Thoracic aorta (tissue), 2 donors: Measurements from ENCODE around the gene PPL. TPM values are rescaled to one million over a fixed set of nuclear protein-coding genes. Genes with fewer than 3 reads are reported as not detected.
"Not testable (repeated sequence)": the region's sequence is repeated elsewhere in the genome, so short reads cannot be mapped to it uniquely, and the experiment has no call there.

Experiments
- ATAC-seq: fragments of 150-250 bp; one replicate; pipeline ENCODE4 v1.8.0; 2017; ENCODE audit warnings: low read depth; ENCODE audit not compliant: insufficient number of reproducible peaks, low FRiP score
- DNase-seq: peaks from one replicate; pipeline ENCODE4 v3.0.0-alpha.2; 2020; ENCODE audit warnings: low spot score
- H3K27ac ChIP-seq, 2 donors: fragments of 200-600 bp; sonication (generic); 1 replicate in 1 of 2; 2 replicates in 1 of 2; pipeline ENCODE4 v1.5.1; 2016; ENCODE audit warnings: mild to moderate bottlenecking in 2 of 2, moderate library complexity in 2 of 2
- H3K27me3 ChIP-seq: fragments of 200-600 bp; sonication (generic); replicated peaks from 2 replicates; pipeline ENCODE4 v1.6.0; 2016; ENCODE audit warnings: mild to moderate bottlenecking; ENCODE audit not compliant: insufficient read depth
- H3K36me3 ChIP-seq: fragments of 200-600 bp; sonication (generic); one replicate; pipeline ENCODE4 v1.5.1; 2016
- H3K4me1 ChIP-seq, 2 donors: fragments of 200-600 bp; sonication (generic); 1 replicate in 1 of 2; 2 replicates in 1 of 2; pipeline versions ENCODE4 v1.5.1 to v1.6.0; 2016; ENCODE audit warnings: low read depth in 2 of 2, mild to moderate bottlenecking in 1 of 2; ENCODE audit not compliant: control insufficient read depth in 1 of 2
- H3K4me3 ChIP-seq: fragments of 200-600 bp; sonication (generic); 2 replicates; pipeline ENCODE4 v1.5.1; 2016; ENCODE audit warnings: mild to moderate bottlenecking
- H3K9me3 ChIP-seq: fragments of 200-600 bp; sonication (generic); 2 replicates; pipeline ENCODE4 v1.5.1; 2016
- CTCF ChIP-seq: fragments of 200-600 bp; sonication (generic); IDR thresholded peaks from one replicate; pipeline ENCODE4 v1.5.1; 2019; ENCODE audit warnings: antibody characterized with exemption
- total RNA-seq, 2 donors: library from RNA; depleted of rRNA; stranded (reverse); fragments of >200 nt; gene quantifications; one replicate each; pipeline versions ENCODE4 v1.1.0 to v1.2.3, GENCODE V29; 2016

PPL gene
- total RNA-seq, 2 donors from 2014 or later: 22.6 to 28.8 TPM

- Histone ChIP-seq H3K36me3 (no peaks in the 10 kb centered on the region), H3K27ac (no peak overlapping the region), H3K4me3 (no peak overlapping the region), H3K4me1 (peaks cover 8 to 25% of the 10 kb centered on the region in 2 donors), H3K9me3 (no peaks in the 10 kb centered on the region), H3K27me3 (no peaks in the 10 kb centered on the region)
- no peak for TF ChIP-seq CTCF
- ATAC-seq (no peak), DNase-seq (no peak)
These were observed 17.8 kb upstream of the PPL start for GRCh38 chr16:4954714-4955113.

GRCh38 chr16:4951583-4951982 lies 14.6 kb upstream of the PPL start:
- not testable (repeated sequence) for H3K4me3 ChIP-seq, H3K36me3 ChIP-seq, H3K27me3 ChIP-seq, H3K4me1 ChIP-seq, H3K9me3 ChIP-seq, H3K27ac ChIP-seq, ATAC-seq, DNase-seq

- Histone ChIP-seq H3K27me3 (no peaks in the 10 kb centered on the region), H3K4me3 (no peak overlapping the region), H3K27ac (no peak overlapping the region), H3K9me3 (no peaks in the 10 kb centered on the region), H3K4me1 (peaks cover 9 to 12% of the 10 kb centered on the region in 2 donors), H3K36me3 (no peaks in the 10 kb centered on the region)
- ATAC-seq (no peak), DNase-seq (no peak)
- no peak for TF ChIP-seq CTCF
These were observed 13.0 kb upstream of the PPL start for GRCh38 chr16:4949986-4950385.

GRCh38 chr16:4948903-4949766 lies 12.2 kb upstream of the PPL start:
- no peak for TF ChIP-seq CTCF
- no peaks in the 10 kb centered on the region for H3K27me3 ChIP-seq
- DNase-seq (no peak), ATAC-seq (no peak)
- H3K36me3 ChIP-seq: no peaks in the 10 kb centered on the region
- H3K9me3 ChIP-seq: no peaks in the 10 kb centered on the region
- no peak overlapping the region for H3K27ac ChIP-seq
- peaks cover 15 to 18% of the 10 kb centered on the region in 2 donors for H3K4me1 ChIP-seq
- no peak overlapping the region for H3K4me3 ChIP-seq

GRCh38 chr16:4947722-4948503 lies 11.0 kb upstream of the PPL start:
- Histone ChIP-seq H3K36me3 (no peaks in the 10 kb centered on the region), H3K27me3 (no peaks in the 10 kb centered on the region), H3K4me1 (peaks cover 25 to 30% of the 10 kb centered on the region in 2 donors), H3K4me3 (no peak overlapping the region), H3K27ac (no peak overlapping the region), H3K9me3 (no peaks in the 10 kb centered on the region)
- TF ChIP-seq CTCF: no peak
- ATAC-seq (no peak), DNase-seq (no peak)
